ENCODE results near the gene PRICKLE2. TPM values are rescaled to one million over a fixed set of nuclear protein-coding genes. Genes with fewer than 3 reads are reported as not detected.

Gene PRICKLE2
- total RNA-seq, 1 experiment from 2014 or later = 3.2 TPM

DNA sequence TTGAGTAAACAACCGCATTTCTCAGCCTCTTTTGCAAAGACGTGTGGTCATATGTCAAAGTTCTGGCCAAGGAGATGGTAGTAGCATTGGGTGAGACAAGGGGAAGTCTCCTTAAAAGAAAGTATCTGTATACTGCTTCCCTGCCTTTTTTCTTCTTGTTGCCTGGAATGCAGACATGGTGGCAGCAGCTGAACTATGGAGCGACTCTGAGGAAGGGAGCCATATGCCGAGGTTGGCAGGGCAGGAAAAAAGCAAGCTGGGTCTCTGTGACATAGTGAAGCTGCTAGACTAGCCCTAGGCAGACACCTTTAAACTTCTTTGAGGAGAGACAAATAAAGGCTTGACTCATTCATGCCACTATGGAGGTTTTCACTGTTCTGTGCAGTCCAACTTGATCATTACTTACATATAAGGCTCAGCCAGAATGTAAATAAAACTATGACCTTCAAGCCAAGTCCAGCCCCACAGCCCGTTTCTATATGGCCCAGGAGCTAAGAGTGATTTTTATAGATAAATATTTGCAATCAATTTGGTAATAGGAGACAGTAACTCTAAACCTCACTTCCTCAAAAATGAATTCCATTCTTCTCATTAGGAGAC, 30.6 kb upstream of the PRICKLE2 start:
- no peak overlapping the region for H3K27ac Mint-ChIP-seq
- no peaks in the 10 kb centered on the region for H4K20me1 ChIP-seq (ENCODE audit: control insufficient read depth, insufficient read depth, insufficient read length)

More for the DNA sequence above, 30.6 kb upstream of the PRICKLE2 start:
- H3T11ph ChIP-seq (ENCODE audit: low read length) = no peak overlapping the region
- no peak overlapping the region for H4K8ac ChIP-seq (replicated peaks; ENCODE audit: insufficient read length, low read depth, low read length)
- H3K27ac ChIP-seq (ENCODE audit: insufficient read length, low read depth, low read length) = no peak overlapping the region
- no peak overlapping the region for H3K9ac ChIP-seq (ENCODE audit: extremely low read depth, insufficient read length, low read length)
- H3K23ac ChIP-seq (ENCODE audit: insufficient read length, low read depth, low read length) = no peak overlapping the region
- TF ChIP-seq, protein P1, sequence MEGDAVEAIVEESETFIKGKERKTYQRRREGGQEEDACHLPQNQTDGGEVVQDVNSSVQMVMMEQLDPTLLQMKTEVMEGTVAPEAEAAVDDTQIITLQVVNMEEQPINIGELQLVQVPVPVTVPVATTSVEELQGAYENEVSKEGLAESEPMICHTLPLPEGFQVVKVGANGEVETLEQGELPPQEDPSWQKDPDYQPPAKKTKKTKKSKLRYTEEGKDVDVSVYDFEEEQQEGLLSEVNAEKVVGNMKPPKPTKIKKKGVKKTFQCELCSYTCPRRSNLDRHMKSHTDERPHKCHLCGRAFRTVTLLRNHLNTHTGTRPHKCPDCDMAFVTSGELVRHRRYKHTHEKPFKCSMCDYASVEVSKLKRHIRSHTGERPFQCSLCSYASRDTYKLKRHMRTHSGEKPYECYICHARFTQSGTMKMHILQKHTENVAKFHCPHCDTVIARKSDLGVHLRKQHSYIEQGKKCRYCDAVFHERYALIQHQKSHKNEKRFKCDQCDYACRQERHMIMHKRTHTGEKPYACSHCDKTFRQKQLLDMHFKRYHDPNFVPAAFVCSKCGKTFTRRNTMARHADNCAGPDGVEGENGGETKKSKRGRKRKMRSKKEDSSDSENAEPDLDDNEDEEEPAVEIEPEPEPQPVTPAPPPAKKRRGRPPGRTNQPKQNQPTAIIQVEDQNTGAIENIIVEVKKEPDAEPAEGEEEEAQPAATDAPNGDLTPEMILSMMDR (conservative IDR thresholded peaks at IDR 0.05) = no peak
- H3K9me3 Mint-ChIP-seq = no peaks in the 10 kb centered on the region
- H4K5ac ChIP-seq (ENCODE audit: insufficient read length, low read depth, low read length) = no peak overlapping the region
- no peak for DNase-seq
- H3K4me1 Mint-ChIP-seq = peaks cover 0 to 4% of the 10 kb centered on the region in 2 experiments; a peak in 1 of 4 replicates
- H3K4me2 ChIP-seq (ENCODE audit: insufficient read depth, insufficient read length, low read length) = no peak overlapping the region
- H3K14ac ChIP-seq (ENCODE audit: insufficient read depth, low read length) = no peak overlapping the region
- no peaks in the 10 kb centered on the region for H3K4me1 ChIP-seq (ENCODE audit: insufficient read depth, low read length)
- no peak overlapping the region for H2BK15ac ChIP-seq (ENCODE audit: low read depth, low read length)
- H3K27me3 ChIP-seq (ENCODE audit: insufficient read depth, low read length) = no peaks in the 10 kb centered on the region
- no peak overlapping the region for H2AK5ac ChIP-seq (ENCODE audit: insufficient read length, low read length)
- H2BK5ac ChIP-seq (ENCODE audit: insufficient read length, low read length) = no peak overlapping the region
- no peaks in the 10 kb centered on the region for H3K36me3 Mint-ChIP-seq (ENCODE audit: insufficient read depth in 1 of 3, low read depth in 3 of 3)
- no peak overlapping the region for H3K4me3 Mint-ChIP-seq
- no peak overlapping the region for H2BK12ac ChIP-seq (ENCODE audit: insufficient read length, low read depth, low read length)
- no peak overlapping the region for H3K4ac ChIP-seq (ENCODE audit: low read depth, low read length)
- H3K56ac ChIP-seq (ENCODE audit: insufficient read length, low read depth, low read length) = no peak overlapping the region
- no CpG with 5 or more reads among the region's 5 CpGs for WGBS (ENCODE audit: extremely low coverage, insufficient read length, low lambda C conversion rate)
- H3K79me1 ChIP-seq (ENCODE audit: insufficient read depth, low read depth, low read length, poor library complexity, severe bottlenecking) = no peaks in the 10 kb centered on the region
- H2AFZ ChIP-seq (ENCODE audit: low read length) = no peak overlapping the region
- H3K79me2 ChIP-seq (ENCODE audit: insufficient read depth, low read length) = no peaks in the 10 kb centered on the region
- H3K23me2 ChIP-seq (ENCODE audit: insufficient read length, low read depth, low read length, poor library complexity, severe bottlenecking) = no peaks in the 10 kb centered on the region
- no peak overlapping the region for H2BK120ac ChIP-seq (ENCODE audit: low read depth, low read length, poor library complexity, severe bottlenecking)
- H3K9me3 ChIP-seq (ENCODE audit: control insufficient read depth, low read depth, low read length) = no peaks in the 10 kb centered on the region
- no peak overlapping the region for H3K18ac ChIP-seq (ENCODE audit: insufficient read length, low read depth, low read length)
- H4K91ac ChIP-seq (ENCODE audit: insufficient read length, low read depth, low read length) = no peak overlapping the region
- no peaks in the 10 kb centered on the region for H3K27me3 Mint-ChIP-seq (ENCODE audit: low read depth)
- H2BK20ac ChIP-seq (ENCODE audit: low read depth, low read length, poor library complexity, severe bottlenecking) = no peak overlapping the region
